ENCODE results near the gene NF1.

DNA sequence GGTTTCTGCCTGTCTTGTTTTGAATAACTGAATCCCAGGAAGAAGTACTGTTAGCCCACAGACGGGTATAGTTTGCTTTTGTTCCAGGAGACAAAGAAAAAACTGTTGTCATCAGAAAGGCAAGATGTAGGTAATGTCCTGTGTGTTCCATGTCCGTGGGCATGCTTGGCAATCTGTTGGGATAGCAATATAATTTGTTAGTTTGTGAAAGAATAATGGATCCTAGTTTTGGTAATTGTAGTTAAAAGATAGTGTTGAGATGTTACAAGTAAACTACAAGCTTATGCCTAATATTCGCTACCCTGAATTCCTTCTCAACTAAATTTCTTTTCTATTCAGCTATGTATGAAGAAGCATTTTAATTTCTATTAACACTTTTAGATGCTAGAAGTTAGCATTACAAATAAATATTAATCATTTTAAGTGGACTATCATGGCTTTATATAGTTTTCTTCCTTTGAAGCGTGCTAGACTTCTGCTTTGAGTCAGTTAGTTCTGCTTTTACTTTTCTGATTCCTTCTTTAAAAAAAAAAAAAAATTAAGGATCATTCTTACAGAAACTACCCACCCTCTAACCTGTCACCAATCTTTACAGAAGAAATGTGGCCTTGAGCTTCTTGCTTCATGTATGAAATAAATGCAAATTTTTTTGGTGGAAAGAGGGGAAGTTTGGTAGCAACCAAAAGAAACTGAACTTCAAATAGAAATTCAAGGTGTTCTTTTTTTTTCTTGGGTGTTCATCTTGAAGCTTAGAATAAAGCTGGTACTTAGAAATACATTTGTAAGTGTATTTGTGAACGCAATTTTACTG is 224.3 kb downstream of the NF1 start:
- no peak for TF ChIP-seq POLR2A (IDR thresholded peaks at IDR 0.05; ENCODE audit: low read length)
- TF ChIP-seq, protein P1, sequence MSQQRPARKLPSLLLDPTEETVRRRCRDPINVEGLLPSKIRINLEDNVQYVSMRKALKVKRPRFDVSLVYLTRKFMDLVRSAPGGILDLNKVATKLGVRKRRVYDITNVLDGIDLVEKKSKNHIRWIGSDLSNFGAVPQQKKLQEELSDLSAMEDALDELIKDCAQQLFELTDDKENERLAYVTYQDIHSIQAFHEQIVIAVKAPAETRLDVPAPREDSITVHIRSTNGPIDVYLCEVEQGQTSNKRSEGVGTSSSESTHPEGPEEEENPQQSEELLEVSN (IDR thresholded peaks at IDR 0.05; ENCODE audit: borderline replicate concordance, low read depth) = no peak
- TF ChIP-seq, protein P2, sequence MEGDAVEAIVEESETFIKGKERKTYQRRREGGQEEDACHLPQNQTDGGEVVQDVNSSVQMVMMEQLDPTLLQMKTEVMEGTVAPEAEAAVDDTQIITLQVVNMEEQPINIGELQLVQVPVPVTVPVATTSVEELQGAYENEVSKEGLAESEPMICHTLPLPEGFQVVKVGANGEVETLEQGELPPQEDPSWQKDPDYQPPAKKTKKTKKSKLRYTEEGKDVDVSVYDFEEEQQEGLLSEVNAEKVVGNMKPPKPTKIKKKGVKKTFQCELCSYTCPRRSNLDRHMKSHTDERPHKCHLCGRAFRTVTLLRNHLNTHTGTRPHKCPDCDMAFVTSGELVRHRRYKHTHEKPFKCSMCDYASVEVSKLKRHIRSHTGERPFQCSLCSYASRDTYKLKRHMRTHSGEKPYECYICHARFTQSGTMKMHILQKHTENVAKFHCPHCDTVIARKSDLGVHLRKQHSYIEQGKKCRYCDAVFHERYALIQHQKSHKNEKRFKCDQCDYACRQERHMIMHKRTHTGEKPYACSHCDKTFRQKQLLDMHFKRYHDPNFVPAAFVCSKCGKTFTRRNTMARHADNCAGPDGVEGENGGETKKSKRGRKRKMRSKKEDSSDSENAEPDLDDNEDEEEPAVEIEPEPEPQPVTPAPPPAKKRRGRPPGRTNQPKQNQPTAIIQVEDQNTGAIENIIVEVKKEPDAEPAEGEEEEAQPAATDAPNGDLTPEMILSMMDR (IDR thresholded peaks at IDR 0.05) = no peak
